AG10803 (cell line): ENCODE measurements around the gene CD47.
A peak's percentile ranks its signal among the peaks of the same experiment; 100 is the strongest.

Experiments
- DNase-seq: peaks from one replicate; pipeline ENCODE4 v3.0.0; 2010; ENCODE audit warnings: low read depth
- H3K4me3 ChIP-seq: 2 replicates; pipeline ENCODE4 v1.5.1; 2011; ENCODE audit warnings: mild to moderate bottlenecking, low read length, control low read depth
- TF ChIP-seq, protein P1 (sequence below): conservative IDR thresholded peaks from 2 replicates; pipeline ENCODE4 v1.5.1; 2011; ENCODE audit warnings: mild to moderate bottlenecking, low read length, control low read depth, inconsistent platforms

CD47 gene

DNA sequence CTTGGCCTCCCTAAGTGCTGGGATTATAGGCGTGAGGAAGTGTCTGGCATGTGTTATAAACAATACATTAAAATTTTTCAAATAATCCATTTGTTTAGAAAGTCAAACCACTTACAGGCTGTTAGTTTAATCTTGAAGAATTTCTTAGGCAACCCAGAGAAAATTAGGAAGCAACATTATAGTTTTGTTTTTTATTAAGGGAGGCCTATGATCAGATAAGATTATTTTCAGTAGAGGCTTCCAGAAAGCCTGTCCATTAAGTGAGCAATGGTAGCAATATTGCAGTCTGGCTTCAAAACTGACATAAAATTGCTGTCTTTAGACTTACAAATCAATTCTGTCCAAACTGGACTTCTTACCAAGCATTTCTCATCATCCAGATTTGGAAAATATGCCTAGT lies 49.6 kb downstream of the CD47 start:
- TF ChIP-seq, protein P1, sequence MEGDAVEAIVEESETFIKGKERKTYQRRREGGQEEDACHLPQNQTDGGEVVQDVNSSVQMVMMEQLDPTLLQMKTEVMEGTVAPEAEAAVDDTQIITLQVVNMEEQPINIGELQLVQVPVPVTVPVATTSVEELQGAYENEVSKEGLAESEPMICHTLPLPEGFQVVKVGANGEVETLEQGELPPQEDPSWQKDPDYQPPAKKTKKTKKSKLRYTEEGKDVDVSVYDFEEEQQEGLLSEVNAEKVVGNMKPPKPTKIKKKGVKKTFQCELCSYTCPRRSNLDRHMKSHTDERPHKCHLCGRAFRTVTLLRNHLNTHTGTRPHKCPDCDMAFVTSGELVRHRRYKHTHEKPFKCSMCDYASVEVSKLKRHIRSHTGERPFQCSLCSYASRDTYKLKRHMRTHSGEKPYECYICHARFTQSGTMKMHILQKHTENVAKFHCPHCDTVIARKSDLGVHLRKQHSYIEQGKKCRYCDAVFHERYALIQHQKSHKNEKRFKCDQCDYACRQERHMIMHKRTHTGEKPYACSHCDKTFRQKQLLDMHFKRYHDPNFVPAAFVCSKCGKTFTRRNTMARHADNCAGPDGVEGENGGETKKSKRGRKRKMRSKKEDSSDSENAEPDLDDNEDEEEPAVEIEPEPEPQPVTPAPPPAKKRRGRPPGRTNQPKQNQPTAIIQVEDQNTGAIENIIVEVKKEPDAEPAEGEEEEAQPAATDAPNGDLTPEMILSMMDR = no peak
- no peak overlapping the region for H3K4me3 ChIP-seq
- no peak for DNase-seq

DNA sequence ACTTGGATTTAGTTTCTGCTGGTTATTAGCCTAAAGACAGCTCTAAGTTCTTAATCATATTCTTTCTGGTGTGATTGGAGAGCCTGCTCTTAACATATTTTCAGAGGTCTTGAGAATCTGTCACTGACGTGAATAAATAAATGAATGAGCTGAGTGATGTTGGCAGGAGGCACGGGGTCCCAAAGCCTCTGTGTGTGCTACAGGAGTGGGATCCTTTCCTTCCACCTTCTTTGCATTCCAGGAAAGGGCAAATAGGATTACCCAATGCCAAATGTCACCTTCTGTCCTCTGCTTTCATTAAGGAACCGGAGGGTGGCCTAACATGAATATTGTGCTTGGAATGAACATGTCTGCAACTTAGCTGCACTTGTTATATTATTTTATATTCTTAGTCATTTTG lies 53.1 kb downstream of the CD47 start:
- TF ChIP-seq, protein P1 = no peak
- no peak overlapping the region for H3K4me3 ChIP-seq
- no peak for DNase-seq

DNA sequence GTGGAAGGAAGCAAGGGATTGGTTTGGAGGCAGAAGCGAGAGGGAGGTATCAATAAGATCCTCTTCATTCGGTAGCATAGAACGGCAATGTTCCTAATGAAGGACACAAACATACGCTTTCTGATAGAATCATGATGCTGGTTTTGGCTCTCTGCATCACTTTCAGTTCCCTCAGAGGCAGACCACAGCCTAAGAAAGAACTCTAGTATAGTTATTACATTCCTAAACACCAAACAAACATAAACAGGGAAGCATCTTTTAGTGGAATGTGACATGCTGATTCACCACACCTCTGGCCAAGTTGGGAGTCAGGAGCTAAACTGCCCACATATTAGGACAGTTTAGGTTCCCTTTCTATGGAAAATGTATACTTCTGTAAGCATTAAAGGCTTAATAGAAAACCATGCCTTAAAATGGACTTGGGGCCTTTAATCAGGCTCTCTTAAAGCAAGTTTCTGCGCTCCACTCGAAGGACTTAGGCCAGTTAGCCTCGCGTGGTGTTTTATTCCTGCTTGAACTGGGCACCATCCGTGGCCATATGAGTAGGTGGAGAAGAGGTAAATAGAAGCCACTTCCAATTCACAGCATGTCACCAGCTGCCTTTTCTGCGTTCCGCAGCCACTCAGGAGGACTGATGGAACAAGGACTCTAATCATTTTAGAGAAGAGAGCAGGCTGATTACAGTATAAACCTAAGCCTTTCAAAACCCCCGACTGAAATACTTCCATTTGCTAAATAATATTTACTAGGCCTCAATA lies 53.7 kb downstream of the CD47 start:
- peak overlapping the region; percentile 8; the same call in 1 of the 2 replicates for H3K4me3 ChIP-seq
- DNase-seq = peak; percentile 79
- TF ChIP-seq, protein P1 = no peak

DNA sequence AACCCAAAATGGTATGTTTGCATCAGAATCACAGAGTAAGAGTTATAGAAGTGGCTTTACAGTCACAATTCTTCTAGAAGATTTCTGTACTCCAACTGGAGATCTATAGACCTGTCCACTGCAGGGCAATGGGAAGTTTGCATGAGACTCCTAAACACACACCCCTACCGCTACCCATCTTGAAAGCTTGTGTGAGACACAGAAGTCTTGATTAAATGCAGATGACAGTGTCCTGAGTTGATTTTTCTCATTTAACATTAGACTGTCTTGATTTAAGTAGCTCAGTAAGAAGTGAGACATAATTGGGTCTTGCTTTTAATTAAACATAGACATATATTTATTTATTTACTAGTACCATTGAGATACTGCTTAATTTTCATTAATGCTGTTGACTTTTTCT lies 54.4 kb downstream of the CD47 start:
- H3K4me3 ChIP-seq = no peak overlapping the region
- TF ChIP-seq, protein P1 = no peak
- peak; percentile 54 for DNase-seq

DNA sequence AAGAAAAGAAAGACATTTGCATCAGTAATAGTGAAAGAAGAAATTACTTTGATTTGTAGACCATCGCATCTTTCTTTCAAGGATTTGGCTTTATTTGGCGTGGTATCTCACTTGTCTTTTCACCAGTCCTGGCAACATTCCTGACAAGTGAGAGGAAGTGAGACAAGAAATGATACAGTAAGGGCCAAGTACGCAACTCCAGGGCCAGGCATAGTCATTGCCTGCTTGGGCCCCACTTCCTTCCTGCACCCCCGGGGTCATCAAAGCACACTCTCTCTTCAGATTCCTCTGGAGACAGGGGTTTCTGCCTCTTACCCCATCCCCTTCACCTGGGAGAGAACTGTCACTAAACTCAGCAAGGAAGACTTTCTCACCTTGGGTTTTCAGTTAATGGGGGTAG lies 55.1 kb downstream of the CD47 start:
- no peak overlapping the region for H3K4me3 ChIP-seq
- no peak for DNase-seq
- TF ChIP-seq, protein P1 = no peak

DNA sequence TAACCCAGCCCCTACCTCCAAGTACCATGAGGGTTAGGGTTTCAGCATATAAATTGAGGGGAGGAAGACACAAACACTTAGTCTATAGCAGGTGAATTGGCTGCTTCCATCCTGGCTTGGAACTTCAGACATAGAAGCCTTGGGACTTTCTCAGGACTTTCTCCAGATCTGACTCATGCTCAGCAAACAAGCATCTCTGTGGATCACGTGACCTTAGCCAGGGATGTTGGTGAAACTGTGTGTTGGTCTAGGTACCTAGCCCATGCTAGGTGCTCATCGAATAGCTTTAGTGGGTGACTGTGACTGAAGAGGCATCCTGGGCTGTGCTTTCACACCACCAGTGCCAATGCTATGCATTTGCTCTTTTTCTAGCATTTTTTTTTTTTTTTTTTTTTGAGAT lies 58.9 kb downstream of the CD47 start:
- H3K4me3 ChIP-seq = no peak overlapping the region
- no peak for DNase-seq

DNA sequence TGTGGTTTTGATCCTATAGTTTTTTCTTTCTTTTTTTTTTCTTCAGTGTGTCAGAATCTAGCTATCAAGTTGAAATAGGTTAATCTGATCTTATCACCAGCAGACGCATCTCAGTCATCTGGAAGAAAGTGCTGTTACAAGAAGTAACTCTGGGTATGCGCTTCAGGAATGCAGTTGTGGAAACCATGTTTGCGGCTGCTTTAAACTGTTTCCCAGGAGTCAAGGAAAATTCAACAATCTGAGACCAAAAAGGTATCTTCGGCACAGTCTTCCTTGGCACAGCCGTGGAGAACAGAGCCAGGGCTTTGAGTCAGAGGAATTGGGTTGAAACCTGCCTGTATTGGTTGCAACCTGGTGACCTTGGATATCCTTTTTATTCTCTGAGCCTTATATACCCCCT lies 59.9 kb downstream of the CD47 start:
- no peak for DNase-seq
- TF ChIP-seq, protein P1 = no peak
- H3K4me3 ChIP-seq = no peak overlapping the region

More for the DNA sequence above, 58.9 kb downstream of the CD47 start:
- TF ChIP-seq, protein P1 = no peak
